GM12891 (cell line): Measurements from ENCODE around the gene ELMOD3.

Experiments
- PAX5 ChIP-seq: IDR thresholded peaks from 2 replicates; pipeline ENCODE4 v1.6.1; 2011; ENCODE audit warnings: low read length, moderate library complexity, mild to moderate bottlenecking; ENCODE audit not compliant: insufficient read depth, severe bottlenecking
- POLR2A ChIP-seq: IDR thresholded peaks from 2 replicates; pipeline ENCODE4 v1.6.1; 2011; ENCODE audit warnings: low read depth, low read length, control low read depth
- POLR2AphosphoS5 ChIP-seq: IDR thresholded peaks from 2 replicates; pipeline ENCODE4 v1.6.1; 2011; ENCODE audit warnings: low read depth, low read length, control low read depth
- POU2F2 ChIP-seq: IDR thresholded peaks from 2 replicates; pipeline ENCODE4 v1.6.1; 2011; ENCODE audit warnings: low read depth, mild to moderate bottlenecking, control low read depth, low read length, moderate library complexity
- SPI1 ChIP-seq: IDR thresholded peaks from 2 replicates; pipeline ENCODE4 v1.6.1; 2011; ENCODE audit warnings: low read depth, low read length, control low read depth
- TAF1 ChIP-seq: IDR thresholded peaks from 2 replicates; pipeline ENCODE4 v1.6.1; 2011; ENCODE audit warnings: low read depth, low read length, control low read depth

DNA sequence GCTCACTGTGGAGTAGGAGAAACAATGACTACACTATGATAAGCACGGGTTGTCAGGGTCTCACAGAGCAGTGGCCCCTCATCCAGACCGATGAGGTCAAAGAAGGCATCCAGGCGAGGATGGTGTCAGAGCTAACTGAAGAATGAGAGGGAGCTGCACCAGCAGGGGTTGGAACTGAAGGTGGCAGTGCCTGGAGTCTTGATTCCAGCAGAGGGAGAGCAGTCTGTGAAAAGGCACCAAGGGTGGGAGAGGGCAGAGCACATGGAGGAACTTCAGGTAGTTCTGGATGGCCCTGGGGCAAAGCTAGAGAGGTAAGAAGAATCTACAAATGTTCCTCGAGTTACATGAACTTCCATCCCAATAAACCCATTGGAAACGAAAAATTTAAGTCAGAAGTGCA lies 12.6 kb downstream of the ELMOD3 start:
- TF ChIP-seq POLR2A, result no peak
- no peak for TF ChIP-seq POLR2AphosphoS5
- no peak for TF ChIP-seq TAF1
- TF ChIP-seq SPI1, result no peak
- no peak for TF ChIP-seq POU2F2
- no peak for TF ChIP-seq PAX5
